HCT116 (cell line): ENCODE measurements around the gene MED27.

ENCODE experiments used
- CTCF ChIP-seq, 3 experiments: fragments of 200-600 bp in 1 of 3; sonication (generic) in 1 of 3; IDR thresholded peaks in 2 of 3; conservative IDR thresholded peaks in 1 of 3; 2 replicates each; pipeline ENCODE4 v1.5.1; 2012 to 2017; ENCODE audit warnings: low read depth in 2 of 3, low read length in 2 of 3, antibody characterized with exemption in 1 of 3, borderline replicate concordance in 1 of 3, control low read depth in 1 of 3, mild to moderate bottlenecking in 1 of 3, mixed read lengths in 1 of 3, mixed run types in 1 of 3, moderate library complexity in 1 of 3; ENCODE audit not compliant: insufficient read depth in 1 of 3
- SP1 ChIP-seq: IDR thresholded peaks from 2 replicates; pipeline ENCODE4 v1.6.1; 2012; ENCODE audit warnings: low read depth
- TF ChIP-seq, protein P1 (sequence below): IDR thresholded peaks from 2 replicates; pipeline ENCODE4 v1.6.1; 2012

- no peak for TF ChIP-seq CTCF (IDR thresholded peaks at IDR 0.05 in 2 of 3, conservative IDR thresholded peaks at IDR 0.05 in 1 of 3; ENCODE audit: borderline replicate concordance in 1 of 3, insufficient read depth in 1 of 3, low read depth in 2 of 3, low read length in 2 of 3)
- TF ChIP-seq, protein P1, sequence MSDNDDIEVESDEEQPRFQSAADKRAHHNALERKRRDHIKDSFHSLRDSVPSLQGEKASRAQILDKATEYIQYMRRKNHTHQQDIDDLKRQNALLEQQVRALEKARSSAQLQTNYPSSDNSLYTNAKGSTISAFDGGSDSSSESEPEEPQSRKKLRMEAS = no peak
- TF ChIP-seq SP1 = no peak
Measured at GRCh38 chr9:131986576-131986975, 93.1 kb downstream of the MED27 start.
